ENCODE results near the gene OCIAD1.
"Not testable (repeated sequence)": the region's sequence is repeated elsewhere in the genome, so short reads cannot be mapped to it uniquely, and the experiment has no call there.

OCIAD1 gene

DNA sequence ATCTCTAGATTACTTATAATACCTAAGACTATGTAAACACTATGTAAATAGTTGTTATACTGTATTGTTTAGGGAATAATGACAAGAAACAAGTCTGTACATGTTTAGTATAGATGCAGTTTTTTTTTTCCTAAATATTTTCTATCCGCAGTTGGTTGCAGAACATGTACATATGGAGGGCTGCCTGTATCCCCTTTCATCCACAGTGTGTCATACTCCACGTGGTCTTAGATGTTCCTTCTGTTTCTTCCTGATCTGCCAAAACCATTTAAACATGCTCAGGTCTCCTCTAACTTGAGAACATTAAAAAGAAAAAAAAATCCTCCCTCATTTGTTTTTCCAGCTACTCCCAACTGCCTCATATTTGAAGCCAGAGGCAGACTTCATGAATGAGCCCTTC lies 14.0 kb downstream of the OCIAD1 start:
- TF ChIP-seq EZH2phosphoT487 (IDR thresholded peaks at IDR 0.05; ENCODE audit: low read length) = no peak
- TF ChIP-seq CTCF (IDR thresholded peaks at IDR 0.05; ENCODE audit: low read length) = no peak
- H3K79me2 ChIP-seq (ENCODE audit: low read length) = 0 out of 2 replicates have a peak, but pooled peaks cover under 1% of the 10 kb centered on the region

DNA sequence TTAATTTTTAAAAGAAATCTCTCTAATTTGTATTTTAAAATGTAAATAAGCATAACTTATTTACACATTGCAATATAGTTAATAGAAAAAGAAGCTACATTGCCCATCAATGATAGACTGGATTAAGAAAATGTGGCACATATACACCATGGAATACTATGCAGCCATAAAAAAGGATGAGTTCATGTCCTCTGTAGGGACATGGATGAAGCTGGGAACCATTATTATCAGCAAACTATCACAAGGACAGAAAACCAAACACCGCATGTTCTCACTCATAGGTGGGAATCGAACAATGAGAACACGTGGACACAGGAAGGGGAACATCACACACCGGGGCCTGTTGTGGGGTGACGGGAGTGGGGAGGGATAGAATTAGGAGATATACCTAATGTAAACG lies 17.9 kb downstream of the OCIAD1 start:
- not testable (repeated sequence) for H3K27me3 ChIP-seq (replicated peaks; ENCODE audit: insufficient read depth, low read length); H3K4me3 ChIP-seq (ENCODE audit: low read length); H3F3A ChIP-seq (ENCODE audit: insufficient read depth, low read length); H3K4me2 ChIP-seq (ENCODE audit: low read depth, low read length); H3K9me3 ChIP-seq (replicated peaks; ENCODE audit: insufficient read depth, low read length); DNase-seq; H3K9ac ChIP-seq (ENCODE audit: low read length); H3K79me2 ChIP-seq (ENCODE audit: low read length); H3K4me1 ChIP-seq (ENCODE audit: low read length); H3K9me2 ChIP-seq (replicated peaks; ENCODE audit: insufficient read depth, low read length); H3K36me3 ChIP-seq (replicated peaks; ENCODE audit: insufficient read depth, low read length); H4K20me1 ChIP-seq (ENCODE audit: insufficient read depth, low read length); H3K27ac ChIP-seq (ENCODE audit: low read length); H2AFZ ChIP-seq (ENCODE audit: low read length)

More for the DNA sequence above, 14.0 kb downstream of the OCIAD1 start:
- H3K9ac ChIP-seq (ENCODE audit: low read length) = no peak overlapping the region
- no peaks in the 10 kb centered on the region for H3K9me2 ChIP-seq (replicated peaks; ENCODE audit: insufficient read depth, low read length)
- no peaks in the 10 kb centered on the region for H3K4me1 ChIP-seq (ENCODE audit: low read length)
- peaks cover 6% of the 10 kb centered on the region; the same call in 1 of the 2 replicates for H3K36me3 ChIP-seq (replicated peaks; ENCODE audit: insufficient read depth, low read length)
- H3K27me3 ChIP-seq (replicated peaks; ENCODE audit: insufficient read depth, low read length) = no peaks in the 10 kb centered on the region
- H3F3A ChIP-seq (ENCODE audit: insufficient read depth, low read length) = no peaks in the 10 kb centered on the region
- H3K27ac ChIP-seq (ENCODE audit: low read length) = no peak overlapping the region
- no peak overlapping the region for H2AFZ ChIP-seq (ENCODE audit: low read length)
- no peaks in the 10 kb centered on the region for H3K9me3 ChIP-seq (replicated peaks; ENCODE audit: insufficient read depth, low read length)
- no peaks in the 10 kb centered on the region for H4K20me1 ChIP-seq (ENCODE audit: insufficient read depth, low read length)
- H3K4me2 ChIP-seq (ENCODE audit: low read depth, low read length) = no peak overlapping the region
- no peak overlapping the region for H3K4me3 ChIP-seq (ENCODE audit: low read length)
- no peak for DNase-seq

DNA sequence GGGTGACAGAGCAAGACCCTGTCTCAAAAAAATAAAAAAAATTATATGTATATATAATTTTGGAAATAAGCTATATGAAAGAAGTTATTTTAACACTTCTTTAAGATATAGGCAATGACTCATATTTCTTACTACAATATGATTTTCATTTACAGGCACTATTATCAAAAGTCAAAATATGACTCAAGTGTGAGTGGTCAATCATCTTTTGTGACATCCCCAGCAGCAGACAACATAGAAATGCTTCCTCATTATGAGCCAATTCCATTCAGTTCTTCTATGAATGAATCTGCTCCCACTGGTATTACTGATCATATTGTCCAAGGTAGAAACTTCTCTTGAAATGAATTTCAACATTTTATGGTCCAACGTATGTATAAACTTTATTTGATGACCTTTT lies 20.8 kb downstream of the OCIAD1 start:
- DNase-seq = no peak
- Histone ChIP-seq H2AFZ (ENCODE audit: low read length) (no peak overlapping the region), H3K27ac (ENCODE audit: low read length) (no peak overlapping the region), H3K36me3 (replicated peaks; ENCODE audit: insufficient read depth, low read length) (peaks cover 7% of the 10 kb centered on the region; the same call in 1 of the 2 replicates), H4K20me1 (ENCODE audit: insufficient read depth, low read length) (no peaks in the 10 kb centered on the region), H3K9me3 (replicated peaks; ENCODE audit: insufficient read depth, low read length) (no peaks in the 10 kb centered on the region), H3K27me3 (replicated peaks; ENCODE audit: insufficient read depth, low read length) (no peaks in the 10 kb centered on the region), H3K4me2 (ENCODE audit: low read depth, low read length) (no peak overlapping the region), H3K9me2 (replicated peaks; ENCODE audit: insufficient read depth, low read length) (no peaks in the 10 kb centered on the region), H3K4me3 (ENCODE audit: low read length) (no peak overlapping the region), H3F3A (ENCODE audit: insufficient read depth, low read length) (no peaks in the 10 kb centered on the region), H3K9ac (ENCODE audit: low read length) (no peak overlapping the region), H3K79me2 (ENCODE audit: low read length) (no peaks in the 10 kb centered on the region), H3K4me1 (ENCODE audit: low read length) (no peaks in the 10 kb centered on the region)
- TF ChIP-seq CTCF (IDR thresholded peaks at IDR 0.05; ENCODE audit: low read length) (no peak), EZH2phosphoT487 (IDR thresholded peaks at IDR 0.05; ENCODE audit: low read length) (no peak), EZH2 (optimal IDR thresholded peaks at IDR 0.05; ENCODE audit: low read depth, low read length) (no peak)

DNA sequence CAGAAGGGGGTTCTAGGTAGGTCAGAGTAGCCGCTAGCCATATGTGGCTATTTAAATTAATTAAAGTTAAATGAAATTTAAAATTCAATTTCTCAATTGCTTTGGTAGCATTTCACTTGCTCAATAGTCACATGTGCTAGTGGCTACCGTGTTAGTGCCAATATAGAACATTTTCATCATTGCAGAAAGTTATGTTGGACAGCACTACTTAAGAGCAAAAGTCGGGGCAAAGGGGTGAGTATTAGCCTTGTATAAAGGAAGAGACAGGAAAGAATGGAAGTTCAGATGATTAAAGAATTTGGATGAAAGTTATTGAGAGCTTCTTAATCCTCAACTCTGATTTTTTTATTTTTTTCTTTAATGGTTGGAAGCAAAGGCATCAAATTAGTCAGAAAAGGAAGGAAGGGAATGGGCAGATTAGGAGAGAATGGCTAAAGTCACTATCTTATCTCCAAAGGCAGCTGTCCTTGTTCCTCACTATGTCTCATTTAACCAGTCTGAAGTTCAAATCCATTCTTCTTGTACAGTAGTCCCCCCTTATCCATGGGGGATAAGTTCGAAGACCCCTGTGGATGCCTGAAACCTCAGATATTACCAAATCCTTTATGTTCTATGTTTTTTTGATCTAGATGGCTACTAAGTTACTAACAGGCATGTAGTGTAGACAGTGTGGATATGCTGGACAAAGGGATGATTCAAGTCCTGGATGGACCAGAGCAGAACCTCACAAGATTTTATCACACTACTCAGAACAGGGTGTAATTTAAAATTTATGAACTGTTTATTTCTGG lies 22.9 kb downstream of the OCIAD1 start:
- no peak overlapping the region for H3K9ac ChIP-seq (ENCODE audit: low read length)
- peaks cover 11% of the 10 kb centered on the region; the same call in 1 of the 2 replicates for H3K36me3 ChIP-seq (replicated peaks; ENCODE audit: insufficient read depth, low read length)
- H4K20me1 ChIP-seq (ENCODE audit: insufficient read depth, low read length) = no peaks in the 10 kb centered on the region

More for the DNA sequence above, 22.9 kb downstream of the OCIAD1 start:
- no peak overlapping the region for H3K4me3 ChIP-seq (ENCODE audit: low read length)
- H3K4me2 ChIP-seq (ENCODE audit: low read depth, low read length) = no peak overlapping the region
- H2AFZ ChIP-seq (ENCODE audit: low read length) = no peak overlapping the region
- TF ChIP-seq CTCF (IDR thresholded peaks at IDR 0.05; ENCODE audit: low read length) = no peak
- H3K27ac ChIP-seq (ENCODE audit: low read length) = no peak overlapping the region
- no peak for DNase-seq
- H3K79me2 ChIP-seq (ENCODE audit: low read length) = no peaks in the 10 kb centered on the region
- H3K9me3 ChIP-seq (replicated peaks; ENCODE audit: insufficient read depth, low read length) = no peaks in the 10 kb centered on the region
- H3K9me2 ChIP-seq (replicated peaks; ENCODE audit: insufficient read depth, low read length) = no peaks in the 10 kb centered on the region
- H3F3A ChIP-seq (ENCODE audit: insufficient read depth, low read length) = no peaks in the 10 kb centered on the region
- no peaks in the 10 kb centered on the region for H3K27me3 ChIP-seq (replicated peaks; ENCODE audit: insufficient read depth, low read length)
- no peaks in the 10 kb centered on the region for H3K4me1 ChIP-seq (ENCODE audit: low read length)
